ENCODE results near the gene KMT5C.

Gene KMT5C

DNA sequence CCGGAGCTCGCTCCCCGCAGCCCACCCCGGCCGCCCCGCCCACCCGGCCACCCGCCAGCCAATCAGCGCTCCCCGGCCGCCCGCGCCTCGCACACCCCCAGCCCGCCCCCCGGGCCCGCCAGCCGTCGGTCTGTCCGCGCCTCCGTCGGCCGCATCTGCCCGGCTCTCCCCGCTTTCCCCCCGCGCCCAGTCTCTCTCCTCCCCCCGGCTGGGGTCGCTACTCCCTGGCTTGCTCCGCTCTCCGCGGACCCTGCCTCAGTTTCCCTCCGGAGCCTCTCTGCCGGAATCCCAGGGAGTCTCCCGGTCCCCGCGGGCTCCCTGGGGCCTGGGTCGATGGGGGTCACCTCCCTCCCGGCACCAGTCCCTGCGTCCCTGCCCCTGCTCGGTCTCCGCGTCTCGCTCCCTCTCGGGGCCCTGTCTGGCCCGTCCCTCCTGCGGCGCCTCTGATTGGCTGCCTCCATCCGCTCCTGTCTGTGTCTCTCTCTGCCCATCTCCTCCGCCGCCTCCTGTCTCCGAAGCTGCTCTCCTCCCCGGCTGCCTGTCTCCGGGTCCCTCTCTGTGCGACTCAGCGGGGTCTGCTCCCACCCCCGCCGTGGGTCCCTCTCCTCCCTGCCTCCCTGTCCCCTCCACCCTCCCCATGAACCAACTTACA lies 30.1 kb downstream of the KMT5C start:
- no peak for DNase-seq

DNA sequence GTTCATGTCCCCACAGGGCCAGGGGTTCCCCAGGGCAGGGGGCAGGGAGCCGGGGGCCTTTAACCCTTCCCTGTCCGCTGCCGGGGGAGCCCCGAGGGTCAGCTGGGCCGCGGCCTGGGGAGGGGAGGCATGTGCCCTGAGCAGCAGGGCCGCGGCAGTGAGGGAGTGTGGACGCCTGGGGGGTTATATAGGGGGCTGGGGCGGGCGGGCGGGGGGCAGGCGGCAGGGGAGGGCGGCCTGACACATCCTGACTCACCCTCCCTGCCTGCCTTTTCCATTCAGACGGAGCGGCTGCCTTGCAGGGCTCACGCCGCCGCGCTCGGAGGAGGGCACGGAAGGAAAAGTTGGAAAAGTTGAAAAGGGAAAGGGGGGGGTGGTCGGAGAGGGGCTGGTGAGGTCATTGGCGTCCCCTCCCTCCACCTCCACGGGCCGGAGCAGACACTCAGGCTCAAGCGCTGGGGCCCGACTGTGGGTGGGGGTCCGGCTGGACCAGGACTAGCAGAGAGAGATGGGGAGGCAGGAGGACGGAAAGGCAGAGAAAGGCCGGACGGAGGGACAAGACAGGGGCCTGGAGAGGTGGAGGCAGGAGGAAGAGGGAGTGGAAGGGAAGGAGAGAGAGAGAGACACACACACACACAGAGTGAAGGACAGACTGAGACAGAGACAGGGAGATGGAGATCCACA lies 30.8 kb downstream of the KMT5C start, which contains the start of gene IL11:
Gene IL11, minus strand, starts transcription at position 159 of the 684 bp plus-strand sequence. Its CDS starts 153 bp downstream, at position 6.
- DNase-seq, result no peak

DNA sequence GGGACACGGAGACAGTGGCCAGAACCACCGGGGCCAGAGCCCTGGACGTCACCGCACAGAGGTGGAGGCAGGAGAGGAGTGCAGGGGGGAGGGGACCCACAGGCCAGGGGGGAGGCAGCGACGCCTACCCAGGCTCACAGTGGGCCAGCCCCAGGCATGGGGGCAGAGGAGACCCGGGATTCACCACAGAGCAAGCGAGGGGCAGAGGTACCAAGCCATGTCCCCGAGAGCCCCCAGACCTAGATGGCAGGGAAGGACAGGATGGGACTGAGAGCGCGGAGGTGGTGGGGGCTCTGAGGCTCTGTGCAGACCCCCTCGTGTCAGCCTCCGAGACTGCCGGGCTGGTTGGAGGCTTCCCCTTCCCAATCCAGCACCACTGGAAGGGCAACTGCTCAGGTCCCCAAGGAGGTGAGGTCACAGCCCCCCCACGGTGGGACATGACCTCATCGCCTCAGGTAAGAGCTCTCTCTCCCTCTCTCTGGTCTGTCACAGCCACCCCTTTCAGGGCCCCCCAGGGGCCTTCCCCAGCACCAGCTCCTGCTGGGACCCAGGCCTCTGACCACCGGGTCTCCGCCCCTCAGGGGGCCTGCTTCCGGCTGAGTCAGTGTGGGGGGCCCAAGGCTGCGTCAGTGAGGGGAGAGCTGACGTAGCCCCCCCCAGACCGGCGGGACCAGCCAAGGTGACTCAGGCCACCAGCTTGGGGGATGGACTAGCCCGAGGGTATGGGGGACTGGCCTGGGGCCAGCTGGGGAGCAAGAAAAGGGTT lies 32.8 kb downstream of the KMT5C start:
- DNase-seq, result no peak

DNA sequence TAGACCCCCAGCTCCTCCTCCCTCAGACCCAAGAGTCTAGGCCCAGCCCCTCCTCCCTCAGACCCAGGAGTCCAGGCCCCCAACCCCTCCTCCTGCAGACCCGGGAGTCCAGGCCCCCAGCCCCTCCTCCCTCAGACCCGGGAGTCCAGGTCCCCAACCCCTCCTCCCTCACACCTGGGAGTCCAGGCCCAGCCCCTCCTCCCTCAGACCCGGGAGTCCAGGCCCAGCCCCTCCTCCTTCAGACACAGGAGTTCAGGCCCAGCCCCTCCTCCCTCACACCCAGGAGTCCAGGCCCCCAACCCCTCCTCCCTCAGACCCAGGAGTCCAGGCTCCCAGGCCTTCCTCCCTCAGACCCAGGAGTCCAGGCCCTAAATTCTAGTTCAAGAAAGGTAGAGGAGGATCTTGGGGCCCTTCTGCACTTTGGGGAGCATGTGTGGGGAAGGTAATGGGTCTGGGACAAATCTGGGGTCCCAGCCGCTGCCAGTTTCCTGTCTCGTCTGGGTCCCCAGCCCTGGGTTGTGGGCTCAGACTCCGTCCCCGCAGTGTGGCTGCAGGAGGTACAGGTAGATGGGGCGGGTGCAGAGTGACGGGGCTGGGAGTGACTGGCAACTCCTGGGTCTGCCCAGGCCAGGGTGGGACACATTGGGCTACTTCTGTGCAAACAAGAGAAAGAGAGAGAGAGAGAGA lies 33.8 kb downstream of the KMT5C start:
- DNase-seq, result no peak

DNA sequence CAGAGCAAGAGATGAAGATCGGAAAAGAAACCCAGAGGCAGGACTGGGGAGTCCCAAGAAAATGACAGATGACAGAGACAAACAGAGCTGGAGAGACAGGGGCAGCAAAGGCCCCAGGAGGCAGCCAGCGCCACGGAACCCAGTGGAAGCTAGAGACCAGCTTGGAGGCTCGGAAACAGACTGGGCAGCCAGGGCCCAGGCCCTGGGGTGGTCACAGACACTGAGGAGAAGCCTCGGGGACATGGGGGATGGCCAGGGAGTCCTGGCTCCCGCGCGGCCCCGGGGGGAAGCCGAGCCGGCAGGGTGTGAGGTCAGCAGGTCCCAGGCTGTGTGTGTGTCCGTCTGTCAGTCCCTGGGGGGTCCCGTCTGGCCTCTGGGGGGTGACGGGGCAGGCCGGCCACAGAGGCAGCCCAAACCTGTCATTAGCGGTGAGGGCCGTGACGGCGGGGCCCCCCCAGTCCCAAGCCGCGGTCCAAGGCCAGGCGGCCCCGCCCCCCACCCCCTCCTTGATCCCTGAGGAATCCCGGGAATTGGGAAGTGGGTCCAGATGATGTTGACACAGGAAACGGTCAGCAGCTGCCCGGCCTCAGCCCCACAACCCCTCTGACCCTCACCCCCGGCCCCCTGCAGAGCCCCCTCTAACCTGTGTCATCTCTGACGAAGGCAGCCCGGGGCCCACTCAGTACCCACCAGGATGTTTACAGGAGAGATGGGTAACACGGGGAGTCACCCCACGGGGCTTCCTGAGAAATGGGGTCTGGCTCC lies 34.5 kb downstream of the KMT5C start:
- DNase-seq, result no peak

DNA sequence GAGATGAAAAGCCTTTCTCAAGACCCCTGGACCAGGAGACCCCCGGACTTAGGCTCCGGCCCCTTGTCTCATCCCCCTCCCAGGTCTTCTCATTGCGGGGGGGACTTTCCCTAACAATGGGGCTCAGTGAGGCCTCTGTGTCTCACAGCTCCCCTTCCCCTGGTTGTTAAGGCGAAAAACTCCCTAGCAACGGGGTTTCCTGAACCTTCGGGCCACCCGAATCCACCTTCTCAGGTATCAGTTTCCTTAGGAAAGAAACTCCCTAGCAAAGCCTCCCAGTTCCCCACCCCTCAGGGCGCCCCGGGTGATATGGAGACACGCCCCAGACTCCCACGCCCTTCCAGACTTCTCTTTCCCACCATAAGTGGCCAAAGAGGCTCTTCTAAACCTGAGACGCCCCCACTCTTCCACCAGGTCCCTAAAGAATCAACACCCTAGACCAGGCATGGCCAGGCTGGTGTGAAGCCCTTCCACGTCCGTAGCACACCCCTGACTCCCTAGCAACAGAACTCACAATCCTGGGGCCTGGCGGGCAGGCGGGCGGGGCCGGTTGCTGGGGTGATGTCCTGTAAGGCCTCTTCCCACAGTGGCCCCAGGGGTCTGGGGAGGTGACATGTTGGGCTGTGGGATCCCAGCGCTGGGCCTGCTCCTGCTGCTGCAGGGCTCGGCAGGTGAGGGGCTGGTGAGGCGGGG lies 36.7 kb downstream of the KMT5C start, which contains the start of gene TMEM190:
Gene TMEM190, plus strand, starts transcription at position 586 of the 693 bp plus-strand sequence. Its CDS starts 28 bp downstream, at position 614.
- DNase-seq, result no peak

DNA sequence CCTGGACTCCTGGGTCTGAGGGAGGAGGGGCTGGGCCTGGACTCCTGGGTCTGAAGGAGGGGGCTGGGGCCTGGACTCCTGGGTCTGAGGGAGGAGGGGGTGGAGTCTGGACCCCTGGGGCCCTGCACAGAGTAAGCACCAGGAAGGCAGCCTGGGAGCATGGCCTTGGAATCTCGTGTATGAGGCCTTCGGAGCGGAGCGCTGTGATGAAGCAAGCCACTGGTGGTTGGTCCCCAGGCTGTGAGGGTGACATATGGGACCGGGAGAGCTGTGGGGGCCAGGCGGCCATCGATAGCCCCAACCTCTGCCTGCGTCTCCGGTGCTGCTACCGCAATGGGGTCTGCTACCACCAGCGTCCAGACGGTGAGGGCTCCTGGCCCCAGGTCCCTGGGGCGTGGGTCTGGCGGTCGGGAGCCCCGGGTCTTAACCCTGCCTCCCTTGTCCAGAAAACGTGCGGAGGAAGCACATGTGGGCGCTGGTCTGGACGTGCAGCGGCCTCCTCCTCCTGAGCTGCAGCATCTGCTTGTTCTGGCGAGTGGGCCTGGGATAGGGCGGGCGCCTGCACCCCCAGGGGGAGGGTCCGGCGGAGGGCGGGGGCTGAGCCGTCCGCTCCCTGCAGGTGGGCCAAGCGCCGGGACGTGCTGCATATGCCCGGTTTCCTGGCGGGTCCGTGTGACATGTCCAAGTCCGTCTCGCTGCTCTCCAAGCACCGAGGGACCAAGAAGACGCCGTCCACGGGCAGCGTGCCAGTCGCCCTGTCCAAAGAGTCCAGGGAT lies 37.9 kb downstream of the KMT5C start:
- no peak for DNase-seq

DNA sequence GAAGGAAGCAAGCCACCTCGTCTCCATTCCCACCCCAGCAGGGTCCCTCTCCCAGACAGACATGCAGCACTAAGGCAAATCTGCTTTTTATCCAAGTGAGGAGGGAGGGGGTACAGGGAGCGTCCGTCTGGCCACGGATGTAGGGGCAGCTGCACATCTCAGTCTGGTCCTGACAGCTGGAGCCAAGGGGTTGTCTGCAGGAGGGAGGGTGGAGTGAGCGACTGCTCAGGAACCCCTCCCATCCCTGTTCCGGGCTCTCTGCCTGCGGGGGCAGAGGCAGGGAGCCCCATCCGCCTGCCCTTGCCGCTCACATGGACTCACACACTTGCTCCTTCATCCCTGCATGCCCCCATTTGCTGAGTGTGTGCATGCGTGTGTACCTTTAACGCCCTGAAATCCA lies 39.5 kb downstream of the KMT5C start:
- no peak for DNase-seq

DNA sequence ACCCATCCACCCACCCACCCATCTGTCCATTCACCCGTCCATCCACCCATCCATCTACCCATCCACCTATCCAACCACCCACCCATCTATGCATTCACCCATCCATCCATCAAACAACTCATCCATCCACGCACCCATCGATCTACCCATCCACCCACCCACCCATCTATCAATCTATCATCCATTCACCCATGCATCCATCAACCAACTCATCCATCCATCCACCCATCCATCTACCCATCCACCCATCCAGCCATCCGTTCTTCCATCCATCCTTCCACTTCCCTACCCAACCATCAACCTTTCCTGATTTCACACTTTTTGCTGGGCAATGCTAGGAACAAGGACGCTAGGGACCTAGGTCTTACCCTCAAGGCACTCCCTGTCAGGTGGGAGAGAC lies 42.3 kb downstream of the KMT5C start:
- no peak for DNase-seq

DNA sequence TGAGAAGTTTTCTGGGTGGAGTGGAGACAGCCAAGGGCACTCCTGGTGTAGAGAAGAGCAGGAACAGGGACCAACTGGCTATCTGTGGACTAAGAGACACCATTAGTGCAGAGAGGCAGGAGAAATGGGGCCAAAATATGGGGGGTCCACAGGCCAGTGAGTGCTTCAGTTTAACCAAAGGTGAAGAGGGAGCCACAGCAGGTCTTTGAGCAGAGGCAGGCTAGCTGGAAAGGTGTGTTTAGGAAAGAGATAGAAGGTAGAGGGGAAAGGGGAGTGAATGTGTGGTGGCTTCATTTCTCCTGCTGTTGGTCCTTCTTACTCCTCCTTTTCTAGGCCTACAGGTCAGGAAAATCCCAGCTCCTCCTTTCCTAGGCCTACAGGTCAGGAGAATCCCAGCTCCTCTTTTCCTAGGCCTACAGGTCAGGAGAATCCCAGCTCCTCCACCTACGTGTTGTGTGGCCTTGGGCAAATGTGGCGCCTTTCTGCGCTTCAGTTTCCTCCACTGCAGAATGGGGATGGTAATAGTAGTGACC lies 42.9 kb downstream of the KMT5C start:
- DNase-seq, result no peak

DNA sequence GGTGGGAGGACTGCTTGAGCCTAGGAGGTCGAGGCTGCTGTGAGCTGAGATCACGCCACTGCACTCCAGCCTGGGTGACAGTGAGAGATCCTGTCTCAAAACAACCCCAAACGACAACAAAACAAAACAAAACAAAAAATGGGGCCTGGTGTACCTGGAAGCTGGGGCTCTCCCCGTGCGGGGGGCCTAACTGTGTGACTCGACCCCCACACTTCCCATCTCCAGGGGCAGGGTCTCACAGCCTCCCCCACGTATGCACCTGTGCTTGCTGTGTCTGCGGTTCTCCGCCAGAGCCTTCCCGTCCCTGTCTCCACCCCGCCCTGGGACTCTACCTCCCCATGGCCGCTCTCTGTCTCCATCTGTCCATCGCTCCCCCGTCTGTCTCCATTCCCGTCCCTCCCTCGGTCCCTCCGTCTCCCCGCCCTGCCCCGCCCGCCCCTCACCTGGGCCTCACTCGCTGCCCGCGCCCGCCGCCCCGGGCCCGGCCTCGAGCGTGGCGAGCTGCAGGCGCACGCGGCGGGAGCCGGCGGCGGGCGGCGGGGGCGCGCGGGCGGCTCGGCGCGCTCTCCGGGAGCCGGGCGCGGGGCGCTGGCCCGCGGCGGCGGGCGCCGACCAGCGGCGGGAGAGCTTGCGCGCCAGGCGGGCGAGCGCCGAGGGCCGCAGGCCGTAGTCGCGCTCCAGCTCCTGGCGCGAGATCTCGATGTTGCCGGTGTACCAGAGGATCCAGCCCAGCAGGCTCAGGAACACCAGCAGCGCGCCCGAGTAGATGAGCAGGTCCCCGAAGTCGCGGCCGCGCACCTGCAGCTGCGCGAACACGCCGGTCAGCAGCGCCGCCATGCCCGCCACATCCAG lies 43.8 kb downstream of the KMT5C start:
- peak; percentile 51 for DNase-seq

DNA sequence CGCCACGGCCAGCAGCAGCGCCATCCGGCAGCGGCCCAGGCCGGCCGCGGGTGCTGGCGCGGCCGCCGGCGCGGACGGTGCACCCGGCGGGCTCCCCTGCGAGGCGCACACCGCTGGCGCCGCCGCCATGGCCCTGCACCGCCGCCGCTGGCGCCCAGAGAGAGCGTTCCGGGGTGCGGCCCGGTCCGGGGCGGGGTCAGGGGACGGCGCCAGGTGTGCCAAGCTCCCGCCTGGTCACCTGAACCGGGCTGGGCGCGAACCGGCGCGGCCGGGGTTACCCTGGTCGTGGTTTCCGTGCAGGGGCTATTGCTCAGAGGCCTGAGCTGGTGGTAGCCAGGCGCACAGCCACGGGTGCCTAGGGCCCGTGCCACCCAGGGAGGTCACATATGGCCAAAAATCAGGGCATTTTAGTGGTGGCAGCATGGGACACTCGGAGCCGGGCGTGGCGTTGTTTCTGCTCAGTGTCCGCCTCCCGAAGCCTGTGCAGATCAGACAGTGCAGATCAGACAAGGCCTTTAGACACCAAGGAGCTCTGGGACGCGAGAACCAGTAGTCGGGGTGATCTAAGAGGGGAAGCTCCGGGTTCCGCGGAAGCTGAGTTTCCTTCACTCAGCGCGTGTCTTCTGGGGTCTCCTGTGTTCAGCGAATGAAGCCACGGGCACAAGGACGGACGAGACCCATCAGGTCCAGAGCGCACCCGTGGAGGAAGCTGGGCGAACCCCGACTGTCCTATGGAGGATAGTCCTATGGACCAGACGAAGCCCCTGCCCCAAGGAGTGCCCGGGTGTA lies 44.6 kb downstream of the KMT5C start, which contains the start of gene TMEM238:
Gene TMEM238, minus strand, starts transcription at position 162 of the 789 bp plus-strand sequence. Its CDS starts 33 bp downstream, at position 129.
- DNase-seq, result peak; percentile 46

DNA sequence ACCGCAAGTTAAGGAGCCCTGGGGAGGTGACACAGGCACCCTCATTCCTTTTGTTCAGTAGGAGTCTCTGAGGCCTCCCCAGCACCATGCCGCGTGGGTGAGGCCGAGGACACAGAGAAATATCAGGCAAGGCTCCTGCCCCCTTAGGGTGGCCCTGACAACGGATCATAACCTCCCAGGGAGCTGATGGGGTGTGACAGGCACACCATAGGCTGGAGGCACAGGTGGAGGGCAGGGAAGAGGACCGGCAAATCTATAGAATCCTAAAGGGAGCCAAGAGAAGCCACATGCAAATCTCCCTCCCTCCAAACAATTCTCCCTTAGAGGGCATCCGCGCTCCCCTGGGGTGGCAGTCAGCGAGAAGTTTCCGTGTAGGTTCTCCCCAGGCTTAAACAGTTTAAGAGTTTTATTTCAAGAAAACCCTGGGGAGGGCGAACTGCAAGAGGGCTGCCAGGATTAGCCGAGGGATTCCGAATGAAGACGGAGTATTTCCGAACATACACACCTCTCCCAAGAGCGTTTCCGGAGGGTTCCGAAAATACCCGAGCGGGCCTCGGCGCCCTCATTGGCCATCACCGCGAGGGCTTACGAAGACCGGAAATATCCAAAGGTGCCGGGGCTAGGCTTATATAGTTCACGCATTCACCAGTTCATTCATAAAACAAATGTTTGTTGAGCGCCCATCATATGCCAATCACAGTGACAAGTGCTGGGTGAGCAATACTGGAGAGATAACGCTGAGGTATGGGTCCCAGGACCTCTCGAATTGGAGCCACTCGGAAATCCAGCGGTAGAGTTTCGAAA lies 45.4 kb downstream of the KMT5C start:
- peak; percentile 93 for DNase-seq

DNA sequence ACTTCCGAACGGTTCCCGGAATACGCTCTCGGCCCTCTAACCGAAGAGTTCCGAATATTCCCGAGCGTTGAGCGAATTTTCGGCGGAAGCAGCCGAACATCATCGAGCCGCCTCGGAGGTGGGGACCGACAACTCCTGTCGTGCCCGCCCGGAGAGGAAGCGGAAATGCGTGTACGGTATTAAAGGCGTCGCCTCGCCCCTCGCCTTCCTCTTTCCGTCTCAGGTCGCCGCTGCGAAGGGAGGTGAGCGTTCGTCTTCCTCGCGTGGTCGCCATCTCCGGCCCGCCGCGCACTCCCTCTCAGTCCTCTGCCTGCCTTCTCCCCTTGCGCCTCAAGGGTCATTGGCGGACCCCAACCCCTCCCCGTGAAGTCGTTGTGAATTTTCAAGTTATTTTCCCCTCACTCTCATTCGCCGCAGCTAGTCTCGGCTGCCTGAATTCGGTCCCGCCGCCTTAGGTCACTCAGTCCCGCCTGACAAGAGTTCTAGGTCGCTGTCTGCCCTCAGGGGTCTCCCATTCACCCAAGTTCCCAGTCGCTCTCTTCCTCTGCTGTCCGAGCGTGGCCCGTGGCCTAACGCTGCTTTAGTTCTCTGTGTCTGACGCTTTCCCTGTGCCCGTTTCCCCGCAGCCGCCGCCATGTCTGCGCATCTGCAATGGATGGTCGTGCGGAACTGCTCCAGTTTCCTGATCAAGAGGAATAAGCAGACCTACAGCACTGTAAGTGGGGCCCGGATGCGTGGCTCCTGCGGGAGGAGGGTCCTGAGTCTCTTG lies 46.2 kb downstream of the KMT5C start, which contains the start of gene RPL28:
Gene RPL28, plus strand, starts transcription at position 209 of the 769 bp plus-strand sequence. Its CDS starts 426 bp downstream, at position 635.
- DNase-seq, result peak; percentile 97

DNA sequence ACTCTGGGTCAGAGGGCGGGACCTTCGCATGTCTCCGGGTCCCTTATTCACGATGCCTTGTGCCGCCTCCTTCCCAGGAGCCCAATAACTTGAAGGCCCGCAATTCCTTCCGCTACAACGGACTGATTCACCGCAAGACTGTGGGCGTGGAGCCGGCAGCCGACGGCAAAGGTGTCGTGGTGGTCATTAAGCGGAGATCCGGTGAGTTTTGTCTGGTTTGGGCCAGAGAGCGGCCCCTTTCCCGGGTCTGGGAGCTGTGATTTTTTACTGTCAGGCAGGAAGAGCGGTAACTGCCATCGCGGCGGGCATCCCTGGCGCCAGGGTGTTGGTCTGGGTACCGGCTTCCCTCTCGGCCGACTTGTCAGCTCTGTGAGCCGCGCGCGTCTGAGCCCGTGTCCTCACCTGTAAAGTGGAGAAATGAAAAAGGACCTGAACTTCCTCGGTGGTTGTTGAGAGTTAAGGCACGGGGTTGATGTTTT lies 46.9 kb downstream of the KMT5C start:
- no peak for DNase-seq

DNA sequence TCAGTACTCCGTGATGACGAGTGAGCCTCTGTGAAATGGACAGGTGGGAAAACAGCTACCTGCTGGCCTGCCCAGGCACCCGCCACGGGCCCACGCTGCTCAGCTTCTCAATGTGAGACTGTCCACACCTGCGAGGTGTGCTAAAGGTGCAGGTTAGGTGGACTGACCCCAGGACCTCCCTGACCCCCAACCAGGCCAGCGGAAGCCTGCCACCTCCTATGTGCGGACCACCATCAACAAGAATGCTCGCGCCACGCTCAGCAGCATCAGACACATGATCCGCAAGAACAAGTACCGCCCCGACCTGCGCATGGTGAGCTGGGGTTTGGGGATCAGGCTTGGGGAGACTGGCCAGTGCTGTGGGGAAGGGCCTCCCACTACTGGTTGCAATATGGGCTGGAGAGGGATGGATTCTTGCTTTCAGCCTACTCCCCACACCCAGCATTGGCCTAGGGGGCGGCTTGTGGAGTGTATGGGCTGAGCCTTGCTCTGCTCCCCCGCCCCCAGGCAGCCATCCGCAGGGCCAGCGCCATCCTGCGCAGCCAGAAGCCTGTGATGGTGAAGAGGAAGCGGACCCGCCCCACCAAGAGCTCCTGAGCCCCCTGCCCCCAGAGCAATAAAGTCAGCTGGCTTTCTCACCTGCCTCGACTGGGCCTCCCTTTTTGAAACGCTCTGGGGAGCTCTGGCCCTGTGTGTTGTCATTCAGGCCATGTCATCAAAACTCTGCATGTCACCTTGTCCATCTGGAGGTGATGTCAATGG lies 48.2 kb downstream of the KMT5C start:
- no peak for DNase-seq

Measured in NCI-H345 (cell line).